Hematopoietic multipotent progenitor cell treated with erythropoietin and hydrocortisone succinate and interleukin-3 and kit ligand, for 8 days (in vitro differentiated cells): ENCODE results near the gene TMEM273.

Source experiments
- DNase-seq: peaks from one replicate; pipeline ENCODE4 v3.0.0-alpha.2; 2015

TMEM273 gene

GRCh38 chr10:49187950-49188761 is at the start of gene TMEM273:
TMEM273 (minus strand) TSS chr10:49188391; CDS start chr10:49188336, 55 bp downstream.
- peak; percentile 33 for DNase-seq

- no peak for DNase-seq
Measured at GRCh38 chr10:49237985-49238384, 49.8 kb upstream of the TMEM273 start.

- no peak for DNase-seq
Measured at GRCh38 chr10:49235392-49235791, 47.2 kb upstream of the TMEM273 start.

GRCh38 chr10:49231086-49231820 is 43.1 kb upstream of the TMEM273 start:
- no peak for DNase-seq

- DNase-seq = no peak
Measured at GRCh38 chr10:49230004-49230403, 41.8 kb upstream of the TMEM273 start.

GRCh38 chr10:49228677-49229076 is 40.5 kb upstream of the TMEM273 start:
- DNase-seq = no peak

- no peak for DNase-seq
Measured at GRCh38 chr10:49227406-49227805, 39.2 kb upstream of the TMEM273 start.

- DNase-seq = no peak
Measured at GRCh38 chr10:49226594-49226993, 38.4 kb upstream of the TMEM273 start.

GRCh38 chr10:49225218-49225876 is 37.2 kb upstream of the TMEM273 start:
- no peak for DNase-seq

- no peak for DNase-seq
Measured at GRCh38 chr10:49223205-49223604, 35.0 kb upstream of the TMEM273 start.

- DNase-seq = no peak
Measured at GRCh38 chr10:49222170-49222569, 34.0 kb upstream of the TMEM273 start.

- no peak for DNase-seq
Measured at GRCh38 chr10:49220679-49221078, 32.5 kb upstream of the TMEM273 start.

- DNase-seq = no peak
Measured at GRCh38 chr10:49220031-49220430, 31.8 kb upstream of the TMEM273 start.

GRCh38 chr10:49219248-49219647 is 31.1 kb upstream of the TMEM273 start:
- DNase-seq = no peak

GRCh38 chr10:49218480-49218879 is 30.3 kb upstream of the TMEM273 start:
- no peak for DNase-seq

- DNase-seq = no peak
Measured at GRCh38 chr10:49217645-49218044, 29.5 kb upstream of the TMEM273 start.

- no peak for DNase-seq
Measured at GRCh38 chr10:49213211-49213610, 25.0 kb upstream of the TMEM273 start.

- DNase-seq = peak; percentile 35
Measured at GRCh38 chr10:49212783-49213182, 24.6 kb upstream of the TMEM273 start.

- no peak for DNase-seq
Measured at GRCh38 chr10:49212076-49212475, 23.9 kb upstream of the TMEM273 start.

- DNase-seq = no peak
Measured at GRCh38 chr10:49208996-49209395, 20.8 kb upstream of the TMEM273 start.

- no peak for DNase-seq
Measured at GRCh38 chr10:49207936-49208487, 19.8 kb upstream of the TMEM273 start.

GRCh38 chr10:49207113-49207512 is 18.9 kb upstream of the TMEM273 start:
- DNase-seq = no peak

- no peak for DNase-seq
Measured at GRCh38 chr10:49205206-49205605, 17.0 kb upstream of the TMEM273 start.
